ENCODE results near the gene GAGE12G.
"Not testable (repeated sequence)": the region's sequence is repeated elsewhere in the genome, so short reads cannot be mapped to it uniquely, and the experiment has no call there.

GRCh38 chrX:49589769-49590478 lies 19.7 kb downstream of the GAGE12G start:
- TF ChIP-seq MYC (IDR thresholded peaks at IDR 0.05; ENCODE audit: low read depth, low read length); POLR2A (IDR thresholded peaks at IDR 0.05; ENCODE audit: extremely low read depth, insufficient read length); CTCF (IDR thresholded peaks at IDR 0.05; ENCODE audit: low read depth, low read length): not testable (repeated sequence)
